HUES6 (cell line): ENCODE measurements around the gene PCDHGB4.
"Not testable (repeated sequence)": the region's sequence is repeated elsewhere in the genome, so short reads cannot be mapped to it uniquely, and the experiment has no call there.

ENCODE experiments used
- H3K27ac ChIP-seq: 2 replicates; pipeline ENCODE4 v1.7.0; 2013; ENCODE audit warnings: low read depth, mild to moderate bottlenecking, low read length, inconsistent platforms
- H3K27me3 ChIP-seq: 2 replicates; pipeline ENCODE4 v1.6.1; 2013; ENCODE audit warnings: low read length; ENCODE audit not compliant: control insufficient read depth, insufficient read depth
- H3K36me3 ChIP-seq: 2 replicates; pipeline ENCODE4 v1.6.1; 2013; ENCODE audit warnings: low read length; ENCODE audit not compliant: control insufficient read depth, insufficient read depth
- H3K4me1 ChIP-seq: 2 replicates; pipeline ENCODE4 v1.6.1; 2013; ENCODE audit warnings: low read length; ENCODE audit not compliant: control insufficient read depth, insufficient read depth
- H3K4me3 ChIP-seq: 2 replicates; pipeline ENCODE4 v1.5.1; 2013; ENCODE audit warnings: low read depth, low read length
- H3K9ac ChIP-seq: one replicate; pipeline ENCODE4 v1.6.1; 2013; ENCODE audit warnings: mild to moderate bottlenecking, low read length
- H3K9me3 ChIP-seq: 2 replicates; pipeline ENCODE4 v1.6.1; 2013; ENCODE audit warnings: low read depth, low read length; ENCODE audit not compliant: control insufficient read depth, insufficient read depth

The PCDHGB4 gene

DNA sequence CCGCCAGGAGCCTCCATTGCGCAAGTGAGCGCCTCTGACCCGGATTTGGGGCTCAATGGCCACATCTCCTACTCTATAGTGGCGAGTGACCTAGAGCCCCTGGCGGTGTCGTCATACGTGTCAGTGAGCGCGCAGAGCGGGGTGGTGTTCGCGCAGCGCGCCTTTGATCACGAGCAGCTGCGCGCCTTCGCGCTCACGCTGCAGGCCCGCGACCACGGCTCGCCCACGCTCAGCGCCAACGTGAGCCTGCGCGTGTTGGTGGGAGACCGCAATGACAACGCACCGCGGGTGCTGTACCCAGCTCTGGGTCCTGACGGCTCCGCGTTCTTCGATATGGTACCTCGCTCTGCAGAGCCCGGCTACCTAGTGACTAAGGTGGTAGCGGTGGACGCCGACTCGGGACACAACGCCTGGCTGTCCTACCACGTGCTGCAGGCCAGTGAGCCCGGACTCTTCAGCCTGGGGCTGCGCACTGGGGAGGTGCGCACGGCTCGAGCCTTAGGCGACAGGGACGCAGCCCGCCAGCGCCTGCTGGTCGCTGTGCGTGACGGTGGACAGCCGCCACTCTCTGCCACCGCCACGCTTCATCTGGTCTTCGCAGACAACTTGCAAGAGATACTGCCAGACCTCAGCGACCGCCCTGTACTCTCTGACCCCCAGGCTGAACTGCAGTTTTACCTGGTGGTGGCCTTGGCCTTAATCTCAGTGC lies 22.3 kb downstream of the PCDHGB4 start:
- H3K4me3 ChIP-seq, result no peak overlapping the region
- peaks cover 24% of the 10 kb centered on the region for H3K9me3 ChIP-seq

DNA sequence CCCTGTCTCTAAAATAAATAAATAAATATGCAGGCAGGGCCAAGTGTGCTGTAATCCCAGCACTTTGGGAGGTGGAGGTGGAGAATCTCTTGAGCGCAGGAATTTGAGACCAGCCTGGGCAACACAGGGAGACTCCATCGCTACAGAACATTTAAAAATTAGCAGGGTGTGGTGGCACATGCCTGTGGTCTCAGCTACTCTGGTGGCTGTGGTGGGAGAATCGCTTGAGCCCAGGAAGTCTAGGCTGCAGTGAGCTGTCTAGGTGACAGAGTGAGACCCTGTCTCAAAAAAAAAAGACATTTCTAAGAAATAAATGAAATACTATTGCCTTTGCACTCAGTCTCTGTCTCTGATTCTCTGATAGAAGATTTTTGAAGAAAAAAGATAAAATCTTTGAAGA lies 24.1 kb downstream of the PCDHGB4 start:
- Histone ChIP-seq H3K4me3 (no peak overlapping the region), H3K9me3 (peaks cover 25% of the 10 kb centered on the region), H3K4me1 (no peaks in the 10 kb centered on the region)

More for the DNA sequence above, 22.3 kb downstream of the PCDHGB4 start:
- Histone ChIP-seq H3K36me3 (no peaks in the 10 kb centered on the region), H3K27me3 (peaks cover 17% of the 10 kb centered on the region), H3K27ac (no peak overlapping the region), H3K9ac (no peak overlapping the region), H3K4me1 (no peaks in the 10 kb centered on the region)

GRCh38 chr5:141412854-141413539 lies 25.5 kb downstream of the PCDHGB4 start, which contains the start of gene PCDHGA10:
PCDHGA10 (plus strand) TSS chr5:141412987; CDS start chr5:141413176, 189 bp downstream.
- H3K9ac ChIP-seq, result peak within 1 kb of the TSS; percentile 52
- peak within 1 kb of the TSS; percentile 69 for H3K4me3 ChIP-seq
- H3K4me1 ChIP-seq, result no peaks in the 10 kb centered on the region
- peaks cover 25% of the 10 kb centered on the region for H3K9me3 ChIP-seq
- no peak within 1 kb of the TSS for H3K27ac ChIP-seq
- peaks cover 18% of the 10 kb centered on the region for H3K27me3 ChIP-seq
- H3K36me3 ChIP-seq, result no peaks in the 10 kb centered on the region

More for the DNA sequence above, 24.1 kb downstream of the PCDHGB4 start:
- Histone ChIP-seq H3K27ac (no peak overlapping the region), H3K27me3 (peaks cover 17% of the 10 kb centered on the region), H3K9ac (no peak overlapping the region), H3K36me3 (no peaks in the 10 kb centered on the region)

- Histone ChIP-seq H3K27ac (no peak overlapping the region), H3K4me1 (no peaks in the 10 kb centered on the region), H3K9me3 (peaks cover 29% of the 10 kb centered on the region), H3K9ac (peak overlapping the region; percentile 52), H3K36me3 (no peaks in the 10 kb centered on the region), H3K4me3 (peak overlapping the region; percentile 69), H3K27me3 (peaks cover 19% of the 10 kb centered on the region)
Observed at GRCh38 chr5:141413540-141414069, 26.1 kb downstream of the PCDHGB4 start.

DNA sequence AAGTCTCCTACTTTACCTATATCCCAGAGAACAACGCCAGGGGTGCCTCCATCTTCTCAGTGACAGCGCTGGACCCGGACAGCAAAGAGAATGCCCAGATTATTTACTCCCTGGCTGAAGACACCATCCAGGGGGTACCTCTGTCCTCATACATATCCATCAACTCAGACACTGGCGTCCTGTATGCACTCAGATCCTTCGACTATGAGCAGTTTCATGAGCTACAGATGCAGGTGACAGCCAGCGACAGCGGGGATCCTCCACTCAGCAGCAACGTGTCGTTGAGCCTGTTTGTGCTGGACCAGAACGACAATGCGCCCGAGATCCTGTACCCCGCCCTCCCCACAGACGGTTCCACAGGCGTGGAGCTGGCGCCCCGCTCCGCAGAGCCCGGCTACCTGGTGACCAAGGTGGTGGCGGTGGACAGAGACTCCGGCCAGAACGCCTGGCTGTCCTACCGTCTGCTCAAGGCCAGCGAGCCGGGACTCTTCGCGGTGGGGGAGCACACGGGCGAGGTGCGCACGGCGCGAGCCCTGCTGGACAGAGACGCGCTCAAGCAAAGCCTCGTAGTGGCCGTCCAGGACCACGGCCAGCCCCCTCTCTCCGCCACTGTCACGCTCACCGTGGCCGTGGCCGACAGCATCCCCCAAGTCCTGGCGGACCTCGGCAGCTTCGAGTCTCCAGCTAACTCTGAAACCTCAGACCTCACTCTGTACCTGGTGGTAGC lies 27.2 kb downstream of the PCDHGB4 start:
- not testable (repeated sequence) for H3K36me3 ChIP-seq, H3K4me1 ChIP-seq, H3K4me3 ChIP-seq, H3K27ac ChIP-seq, H3K9ac ChIP-seq
- Histone ChIP-seq H3K27me3 (peaks cover 15% of the 10 kb centered on the region), H3K9me3 (peaks cover 37% of the 10 kb centered on the region)

- not testable (repeated sequence) for H3K4me1 ChIP-seq, H3K36me3 ChIP-seq, H3K4me3 ChIP-seq, H3K27ac ChIP-seq, H3K9ac ChIP-seq
- Histone ChIP-seq H3K9me3 (peaks cover 36% of the 10 kb centered on the region), H3K27me3 (peaks cover 14% of the 10 kb centered on the region)
Observed at GRCh38 chr5:141415275-141415618, 27.7 kb downstream of the PCDHGB4 start.

GRCh38 chr5:141417494-141418172 lies 30.1 kb downstream of the PCDHGB4 start, which contains the start of gene PCDHGB7:
PCDHGB7 (plus strand) TSS chr5:141417677; CDS start chr5:141417860, 183 bp downstream.
- Histone ChIP-seq H3K27me3 (peaks cover 22% of the 10 kb centered on the region), H3K4me3 (peak within 1 kb of the TSS; percentile 85), H3K9ac (peak within 1 kb of the TSS; percentile 59), H3K9me3 (peaks cover 50% of the 10 kb centered on the region)
- not testable (repeated sequence) for H3K27ac ChIP-seq, H3K36me3 ChIP-seq, H3K4me1 ChIP-seq

DNA sequence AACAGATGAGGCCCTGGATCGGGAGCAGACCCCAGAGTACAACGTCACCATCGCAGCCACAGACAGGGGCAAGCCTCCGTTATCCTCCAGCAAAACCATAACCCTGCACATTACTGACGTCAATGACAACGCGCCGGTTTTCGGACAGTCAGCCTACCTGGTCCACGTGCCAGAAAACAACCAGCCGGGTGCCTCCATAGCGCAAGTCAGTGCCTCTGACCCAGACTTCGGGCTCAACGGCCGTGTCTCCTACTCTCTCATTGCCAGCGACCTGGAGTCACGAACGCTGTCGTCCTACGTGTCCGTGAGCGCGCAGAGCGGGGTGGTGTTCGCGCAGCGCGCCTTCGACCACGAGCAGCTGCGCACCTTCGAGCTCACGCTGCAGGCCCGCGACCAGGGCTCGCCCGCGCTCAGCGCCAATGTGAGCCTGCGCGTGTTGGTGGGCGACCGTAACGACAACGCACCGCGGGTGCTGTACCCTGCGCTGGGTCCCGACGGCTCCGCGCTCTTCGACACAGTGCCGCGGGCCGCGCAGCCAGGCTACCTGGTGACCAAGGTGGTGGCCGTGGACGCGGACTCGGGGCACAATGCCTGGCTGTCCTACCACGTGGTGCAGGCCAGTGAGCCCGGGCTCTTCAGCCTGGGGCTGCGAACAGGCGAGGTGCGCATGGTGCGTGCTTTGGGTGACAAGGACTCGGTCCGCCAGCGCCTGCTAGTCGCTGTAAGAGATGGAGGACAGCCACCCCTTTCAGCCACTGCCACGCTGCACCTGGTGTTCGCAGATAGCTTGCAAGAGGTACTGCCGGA lies 31.8 kb downstream of the PCDHGB4 start:
- no peaks in the 10 kb centered on the region for H3K4me1 ChIP-seq
- H3K27me3 ChIP-seq, result peaks cover 22% of the 10 kb centered on the region

DNA sequence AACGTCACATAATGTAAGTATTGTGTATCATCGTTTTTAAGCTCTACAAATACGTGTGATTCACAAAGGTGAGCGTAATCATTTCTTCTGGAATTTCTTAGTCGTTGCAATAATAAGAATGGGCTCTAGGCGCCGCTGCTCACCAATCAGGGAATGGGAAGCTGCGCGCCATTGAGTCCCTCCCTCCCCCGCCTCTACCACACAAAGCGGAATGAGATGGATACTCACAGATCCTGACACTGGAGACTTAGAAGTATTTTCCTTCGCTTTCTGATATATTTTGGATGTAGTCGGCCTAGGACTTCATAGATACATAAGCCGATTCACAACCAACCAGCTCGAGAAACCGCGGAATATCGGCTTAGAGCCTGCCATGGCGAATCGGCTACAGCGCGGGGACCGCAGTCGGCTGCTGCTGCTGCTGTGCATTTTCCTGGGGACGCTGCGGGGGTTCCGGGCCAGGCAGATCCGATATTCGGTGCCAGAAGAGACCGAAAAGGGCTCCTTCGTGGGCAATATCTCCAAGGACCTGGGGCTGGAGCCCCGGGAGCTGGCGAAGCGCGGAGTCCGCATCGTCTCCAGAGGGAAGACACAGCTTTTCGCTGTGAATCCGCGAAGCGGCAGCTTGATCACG lies 33.5 kb downstream of the PCDHGB4 start, which contains the start of gene PCDHGA11:
Gene PCDHGA11, plus strand, starts transcription at position 197 of the 634 bp plus-strand sequence. Its CDS starts 177 bp downstream, at position 374.
- H3K9me3 ChIP-seq, result peaks cover 52% of the 10 kb centered on the region

More for the DNA sequence above, 31.8 kb downstream of the PCDHGB4 start:
- H3K36me3 ChIP-seq, result peaks cover 3% of the 10 kb centered on the region; the same call in 1 of the 2 replicates
- no peak overlapping the region for H3K4me3 ChIP-seq
- H3K9ac ChIP-seq, result no peak overlapping the region
- peaks cover 51% of the 10 kb centered on the region for H3K9me3 ChIP-seq
- no peak overlapping the region for H3K27ac ChIP-seq

More for the DNA sequence above, 33.5 kb downstream of the PCDHGB4 start, which contains the start of gene PCDHGA11:
- no peak within 1 kb of the TSS for H3K27ac ChIP-seq
- peak within 1 kb of the TSS; percentile 47 for H3K9ac ChIP-seq
- peaks cover 22% of the 10 kb centered on the region for H3K27me3 ChIP-seq
- peaks cover 3% of the 10 kb centered on the region; the same call in 1 of the 2 replicates for H3K36me3 ChIP-seq
- peak within 1 kb of the TSS; percentile 68 for H3K4me3 ChIP-seq
- no peaks in the 10 kb centered on the region for H3K4me1 ChIP-seq
